Measurements from ENCODE around the gene LEMD2.

GRCh38 chr6:33725222-33725621, 63.7 kb downstream of the LEMD2 start:
- TF ChIP-seq POLR2A (IDR thresholded peaks at IDR 0.05; ENCODE audit: low read length) (no peak), GATA1 (IDR thresholded peaks at IDR 0.05; ENCODE audit: low read depth, low read length) (no peak)

All from erythroblast (primary cell).